Gastrocnemius medialis (tissue), 4 donors: ENCODE results near the gene LDAF1.

Experiments
- POLR2A ChIP-seq, 2 donors: fragments of 450-650 bp; IDR thresholded peaks; one replicate each; pipeline ENCODE4 v1.6.1; 2017; ENCODE audit warnings: antibody characterized with exemption in 2 of 2, mild to moderate bottlenecking in 2 of 2, moderate library complexity in 2 of 2
- TF ChIP-seq, protein P1 (sequence below), 5 experiments: fragments of 450-650 bp in 3 of 5; fragments of 200-600 bp in 2 of 5; sonication (generic) in 2 of 5; IDR thresholded peaks in 4 of 5; conservative IDR thresholded peaks in 1 of 5; 1 replicate in 4 of 5; 2 replicates in 1 of 5; pipeline ENCODE4 v1.5.1; 2016 to 2019; ENCODE audit warnings: antibody characterized with exemption in 5 of 5, mild to moderate bottlenecking in 3 of 5, moderate library complexity in 3 of 5

DNA sequence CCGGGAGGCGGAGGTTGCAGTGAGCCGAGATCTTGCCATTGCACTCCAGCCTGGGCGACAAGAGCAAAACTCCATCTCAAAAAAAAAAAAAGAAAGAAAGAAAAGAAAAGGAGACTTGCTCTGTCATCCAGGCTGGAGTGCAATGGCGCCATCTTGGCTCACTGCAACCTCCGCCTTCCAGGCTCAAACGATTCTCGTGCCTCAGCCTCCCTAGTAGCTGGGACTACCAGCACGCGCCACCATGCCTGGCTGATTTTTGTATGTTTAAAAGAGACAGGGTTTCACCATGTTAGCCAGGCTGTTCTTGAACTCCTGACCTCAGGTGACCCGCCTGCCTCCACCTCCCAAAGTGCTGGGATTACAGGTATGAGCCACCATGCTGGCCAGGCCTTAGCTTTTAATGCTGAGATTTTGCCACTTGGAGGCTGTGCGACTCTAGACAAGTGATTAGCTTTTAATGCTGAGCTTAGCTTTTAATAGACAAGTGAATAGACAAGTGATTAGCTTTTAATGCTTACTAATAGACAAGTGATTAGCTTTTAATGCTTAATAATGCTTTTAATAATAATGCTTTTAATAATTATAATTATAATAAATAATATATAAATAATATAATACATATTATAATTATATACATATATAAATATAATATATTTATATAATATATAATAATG is 9.6 kb downstream of the LDAF1 start:
- TF ChIP-seq, protein P1, sequence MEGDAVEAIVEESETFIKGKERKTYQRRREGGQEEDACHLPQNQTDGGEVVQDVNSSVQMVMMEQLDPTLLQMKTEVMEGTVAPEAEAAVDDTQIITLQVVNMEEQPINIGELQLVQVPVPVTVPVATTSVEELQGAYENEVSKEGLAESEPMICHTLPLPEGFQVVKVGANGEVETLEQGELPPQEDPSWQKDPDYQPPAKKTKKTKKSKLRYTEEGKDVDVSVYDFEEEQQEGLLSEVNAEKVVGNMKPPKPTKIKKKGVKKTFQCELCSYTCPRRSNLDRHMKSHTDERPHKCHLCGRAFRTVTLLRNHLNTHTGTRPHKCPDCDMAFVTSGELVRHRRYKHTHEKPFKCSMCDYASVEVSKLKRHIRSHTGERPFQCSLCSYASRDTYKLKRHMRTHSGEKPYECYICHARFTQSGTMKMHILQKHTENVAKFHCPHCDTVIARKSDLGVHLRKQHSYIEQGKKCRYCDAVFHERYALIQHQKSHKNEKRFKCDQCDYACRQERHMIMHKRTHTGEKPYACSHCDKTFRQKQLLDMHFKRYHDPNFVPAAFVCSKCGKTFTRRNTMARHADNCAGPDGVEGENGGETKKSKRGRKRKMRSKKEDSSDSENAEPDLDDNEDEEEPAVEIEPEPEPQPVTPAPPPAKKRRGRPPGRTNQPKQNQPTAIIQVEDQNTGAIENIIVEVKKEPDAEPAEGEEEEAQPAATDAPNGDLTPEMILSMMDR (IDR thresholded peaks at IDR 0.05 in 4 of 5, conservative IDR thresholded peaks at IDR 0.05 in 1 of 5), result no peak
- TF ChIP-seq POLR2A (IDR thresholded peaks at IDR 0.05), result no peak
